Measurements from ENCODE around the gene IQCF5.
"Not testable (repeated sequence)": the region's sequence is repeated elsewhere in the genome, so short reads cannot be mapped to it uniquely, and the experiment has no call there.

IQCF5 gene

GRCh38 chr3:51862886-51863285 lies 12.5 kb downstream of the IQCF5 start:
- DNase-seq = no peak

- DNase-seq = no peak
These were observed 14.4 kb downstream of the IQCF5 start, which contains the start of gene IQCF2 for GRCh38 chr3:51860703-51861665. TSS of gene IQCF2 (plus strand) at chr3:51861615. CDS start at chr3:51861667, 52 bp downstream.

GRCh38 chr3:51855411-51855810 lies 20.0 kb downstream of the IQCF5 start:
- not testable (repeated sequence) for DNase-seq

GRCh38 chr3:51845129-51845528 lies 30.3 kb downstream of the IQCF5 start:
- no peak for DNase-seq

GRCh38 chr3:51836606-51837005 lies 38.8 kb downstream of the IQCF5 start:
- no peak for DNase-seq

GRCh38 chr3:51830836-51831385 lies 44.5 kb downstream of the IQCF5 start:
- DNase-seq = no peak

- no peak for DNase-seq
These were observed 45.1 kb downstream of the IQCF5 start for GRCh38 chr3:51830345-51830744.

GRCh38 chr3:51828297-51828696 lies 47.1 kb downstream of the IQCF5 start:
- no peak for DNase-seq

Data from T-helper 1 cell (primary cell).